Subcutaneous adipose tissue (tissue), 4 donors: Measurements from ENCODE around the gene CXCL10. TPM values are rescaled to one million over a fixed set of nuclear protein-coding genes. Genes with fewer than 3 reads are reported as not detected.

Experiments used
- CTCF ChIP-seq: fragments of 450-650 bp; IDR thresholded peaks from one replicate; pipeline ENCODE4 v1.5.1; 2016; ENCODE audit warnings: low read depth, mild to moderate bottlenecking, control low read depth, antibody characterized with exemption, moderate library complexity
- total RNA-seq, 4 donors: library from RNA; depleted of rRNA; stranded (reverse); fragments of >200 nt; gene quantifications; one replicate each; pipeline ENCODE4 v1.1.0, GENCODE V29; 2016

CXCL10 gene
- total RNA-seq, 4 donors from 2014 or later = 2.6 TPM; not detected in 3

DNA sequence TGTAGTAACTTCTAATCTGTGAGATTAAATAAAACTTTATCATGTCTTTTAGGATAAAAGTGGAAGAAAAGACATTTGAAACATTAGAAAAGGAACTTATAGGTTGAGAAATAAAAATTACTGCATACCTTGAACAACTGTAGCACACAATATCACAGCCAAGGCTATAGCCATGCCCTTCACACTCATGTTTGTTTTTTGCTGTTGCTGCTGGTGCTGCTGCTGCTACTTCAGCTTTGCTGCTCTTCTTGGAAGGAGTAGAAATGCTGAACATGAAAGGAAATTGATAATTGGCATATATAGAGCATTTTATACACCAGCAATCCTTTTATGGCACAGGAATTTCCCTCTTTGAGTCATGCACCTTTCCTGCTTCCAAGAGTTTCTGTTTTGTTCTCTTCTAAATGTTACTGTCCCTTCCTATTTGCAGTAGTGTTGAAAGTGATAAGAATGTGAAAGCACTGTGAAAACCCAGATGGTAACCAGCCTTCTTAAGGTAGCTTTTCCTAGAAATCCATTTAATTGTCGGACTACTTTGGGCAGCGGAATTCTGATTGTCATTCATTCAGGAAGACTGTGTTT lies 12.6 kb upstream of the CXCL10 start, which contains the start of gene CXCL11:
CXCL11 (minus strand) TSS at position 272 of the 582 bp plus-strand sequence; CDS start at position 189, 83 bp downstream.
- TF ChIP-seq CTCF = no peak

DNA sequence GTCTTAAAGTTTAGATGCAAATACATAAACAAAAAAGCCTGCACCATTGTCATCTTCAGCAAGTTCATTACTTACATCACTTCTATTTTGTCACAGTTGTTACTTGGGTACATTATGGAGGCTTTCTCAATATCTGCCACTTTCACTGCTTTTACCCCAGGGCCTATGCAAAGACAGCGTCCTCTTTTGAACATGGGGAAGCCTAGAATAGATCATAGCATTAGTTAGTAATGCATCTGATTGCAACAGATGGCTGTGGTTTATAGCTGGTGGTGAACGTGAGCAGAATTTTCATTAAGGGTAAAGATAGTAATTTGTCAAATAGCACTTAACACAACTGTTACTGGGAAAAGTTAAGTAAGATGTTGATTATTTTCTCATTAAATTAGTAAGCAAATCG lies 11.8 kb upstream of the CXCL10 start:
- TF ChIP-seq CTCF = no peak

- no peak for TF ChIP-seq CTCF
These were observed 6.0 kb upstream of the CXCL10 start for GRCh38 chr4:76029300-76029699.

- no peak for TF ChIP-seq CTCF
These were observed 5.1 kb upstream of the CXCL10 start for GRCh38 chr4:76028350-76028765.

DNA sequence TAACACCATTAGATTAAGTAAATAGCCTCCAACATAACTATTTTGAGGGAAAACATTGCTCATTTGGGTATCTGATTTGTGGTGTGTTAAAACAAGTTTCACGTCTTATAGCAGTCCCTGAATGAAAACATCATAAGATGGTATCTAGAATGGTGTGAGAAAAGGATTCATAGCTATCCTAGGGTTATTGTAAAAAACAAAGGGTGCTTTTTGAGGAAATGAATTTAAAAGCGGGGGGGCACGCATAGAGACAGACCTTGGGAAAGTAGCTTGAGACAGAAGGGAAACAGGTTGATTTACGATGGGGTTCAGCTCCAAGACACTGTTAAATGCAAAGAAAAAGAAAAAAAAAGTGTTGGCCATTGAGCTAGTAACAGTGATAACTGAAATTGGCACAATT lies 768 bp upstream of the CXCL10 start:
- TF ChIP-seq CTCF = no peak

- no peak for TF ChIP-seq CTCF
These were observed 620 bp downstream of the CXCL10 start for GRCh38 chr4:76022677-76023076.

GRCh38 chr4:76022031-76022430 lies 1.3 kb downstream of the CXCL10 start:
- no peak for TF ChIP-seq CTCF
